Measurements from ENCODE around the gene DBN1.

GRCh38 chr5:177429248-177430040, 44.0 kb downstream of the DBN1 start:
- TF ChIP-seq POLR2AphosphoS5 (IDR thresholded peaks at IDR 0.05; ENCODE audit: low read depth, low read length) (no peak), CTCF (IDR thresholded peaks at IDR 0.05) (no peak), REST (IDR thresholded peaks at IDR 0.05; ENCODE audit: insufficient read depth in 1 of 2, low read depth in 2 of 2, low read length in 1 of 2) (no peak), TCF7L2 (IDR thresholded peaks at IDR 0.05; ENCODE audit: low read depth, low read length) (no peak), SIN3A (IDR thresholded peaks at IDR 0.05; ENCODE audit: borderline replicate concordance, insufficient read depth, low read depth, low read length) (no peak)
